Testis (tissue), 2 donors: ENCODE data around the gene CACNA1C.

Source experiments
- CTCF ChIP-seq, 3 experiments: fragments of 450-650 bp in 2 of 3; fragments of 200-600 bp in 1 of 3; sonication (generic) in 1 of 3; IDR thresholded peaks; one replicate each; pipeline ENCODE4 v1.5.1; 2016 to 2019; ENCODE audit warnings: antibody characterized with exemption in 3 of 3, mild to moderate bottlenecking in 2 of 3, moderate library complexity in 1 of 3
- POLR2A ChIP-seq: fragments of 450-650 bp; IDR thresholded peaks from one replicate; pipeline ENCODE4 v1.6.1; 2017; ENCODE audit warnings: antibody characterized with exemption, mild to moderate bottlenecking, moderate library complexity

- no peak for TF ChIP-seq CTCF (IDR thresholded peaks at IDR 0.05)
- no peak for TF ChIP-seq POLR2A
Observed at GRCh38 chr12:2625289-2625612, 572.5 kb downstream of the CACNA1C start.
